ENCODE results near the gene MIA2.
"Not testable (repeated sequence)": the region's sequence is repeated elsewhere in the genome, so short reads cannot be mapped to it uniquely, and the experiment has no call there.

The MIA2 gene

GRCh38 chr14:39339003-39339402, 105.3 kb downstream of the MIA2 start:
- Histone ChIP-seq H3K79me2 (ENCODE audit: control insufficient read depth, low read length) (no peaks in the 10 kb centered on the region), H3K9me2 (replicated peaks; ENCODE audit: control insufficient read depth, low read length) (no peaks in the 10 kb centered on the region), H3K27me3 (ENCODE audit: control insufficient read depth, low read length) (no peaks in the 10 kb centered on the region), H3K4me1 (ENCODE audit: control insufficient read depth, low read length) (no peaks in the 10 kb centered on the region), H3K27ac (ENCODE audit: low read depth, low read length) (no peak overlapping the region), H3K4me3 (ENCODE audit: low read length) (no peak overlapping the region), H4K20me1 (ENCODE audit: control insufficient read depth, insufficient read depth, low read depth, low read length) (no peaks in the 10 kb centered on the region), H3K4me2 (ENCODE audit: low read length) (no peak overlapping the region), H3K9me3 (ENCODE audit: control insufficient read depth, insufficient read depth, low read length) (no peaks in the 10 kb centered on the region), H3F3A (ENCODE audit: control insufficient read depth, insufficient read depth) (no peaks in the 10 kb centered on the region), H3K36me3 (ENCODE audit: control insufficient read depth, low read length) (peaks cover 2% of the 10 kb centered on the region; the same call in 1 of the 2 replicates)
- no peak for TF ChIP-seq EZH2phosphoT487 (IDR thresholded peaks at IDR 0.05; ENCODE audit: borderline replicate concordance, low read length)
- TF ChIP-seq CTCF (IDR thresholded peaks at IDR 0.05; ENCODE audit: low read depth, low read length, poor library complexity, severe bottlenecking): no peak

GRCh38 chr14:39341126-39341525, 107.4 kb downstream of the MIA2 start:
- not testable (repeated sequence) for H3K4me3 ChIP-seq (ENCODE audit: low read length); H3K9me3 ChIP-seq (ENCODE audit: control insufficient read depth, insufficient read depth, low read length); H3K9me2 ChIP-seq (replicated peaks; ENCODE audit: control insufficient read depth, low read length); H3K4me1 ChIP-seq (ENCODE audit: control insufficient read depth, low read length); H4K20me1 ChIP-seq (ENCODE audit: control insufficient read depth, insufficient read depth, low read depth, low read length); H3K4me2 ChIP-seq (ENCODE audit: low read length); H3K79me2 ChIP-seq (ENCODE audit: control insufficient read depth, low read length); H3K27ac ChIP-seq (ENCODE audit: low read depth, low read length); H3F3A ChIP-seq (ENCODE audit: control insufficient read depth, insufficient read depth); H3K36me3 ChIP-seq (ENCODE audit: control insufficient read depth, low read length); H3K27me3 ChIP-seq (ENCODE audit: control insufficient read depth, low read length)

- H3K27ac ChIP-seq (ENCODE audit: low read depth, low read length): no peak overlapping the region
- H3K79me2 ChIP-seq (ENCODE audit: control insufficient read depth, low read length): no peaks in the 10 kb centered on the region
- H3K9me3 ChIP-seq (ENCODE audit: control insufficient read depth, insufficient read depth, low read length): no peaks in the 10 kb centered on the region
- H3K27me3 ChIP-seq (ENCODE audit: control insufficient read depth, low read length): no peaks in the 10 kb centered on the region
- H4K20me1 ChIP-seq (ENCODE audit: control insufficient read depth, insufficient read depth, low read depth, low read length): no peaks in the 10 kb centered on the region
- H3K9me2 ChIP-seq (replicated peaks; ENCODE audit: control insufficient read depth, low read length): no peaks in the 10 kb centered on the region
- H3K4me2 ChIP-seq (ENCODE audit: low read length): no peak overlapping the region
- no peaks in the 10 kb centered on the region for H3F3A ChIP-seq (ENCODE audit: control insufficient read depth, insufficient read depth)
- peaks cover 5% of the 10 kb centered on the region for H3K36me3 ChIP-seq (ENCODE audit: control insufficient read depth, low read length)
- TF ChIP-seq CTCF (IDR thresholded peaks at IDR 0.05; ENCODE audit: low read depth, low read length, poor library complexity, severe bottlenecking): no peak
- TF ChIP-seq EZH2phosphoT487 (IDR thresholded peaks at IDR 0.05; ENCODE audit: borderline replicate concordance, low read length): no peak
- no peak overlapping the region for H3K4me3 ChIP-seq (ENCODE audit: low read length)
- H3K4me1 ChIP-seq (ENCODE audit: control insufficient read depth, low read length): no peaks in the 10 kb centered on the region
Observed at GRCh38 chr14:39342768-39343167, 109.1 kb downstream of the MIA2 start.

- no peaks in the 10 kb centered on the region for H3K9me2 ChIP-seq (replicated peaks; ENCODE audit: control insufficient read depth, low read length)
- TF ChIP-seq EZH2phosphoT487 (IDR thresholded peaks at IDR 0.05; ENCODE audit: borderline replicate concordance, low read length) (no peak), CTCF (IDR thresholded peaks at IDR 0.05; ENCODE audit: low read depth, low read length, poor library complexity, severe bottlenecking) (no peak)
- H3K79me2 ChIP-seq (ENCODE audit: control insufficient read depth, low read length): no peaks in the 10 kb centered on the region
- H3F3A ChIP-seq (ENCODE audit: control insufficient read depth, insufficient read depth): no peaks in the 10 kb centered on the region
- H3K27me3 ChIP-seq (ENCODE audit: control insufficient read depth, low read length): no peaks in the 10 kb centered on the region
- H4K20me1 ChIP-seq (ENCODE audit: control insufficient read depth, insufficient read depth, low read depth, low read length): no peaks in the 10 kb centered on the region
- no peak overlapping the region for H3K4me2 ChIP-seq (ENCODE audit: low read length)
- H3K9me3 ChIP-seq (ENCODE audit: control insufficient read depth, insufficient read depth, low read length): no peaks in the 10 kb centered on the region
- no peak overlapping the region for H3K4me3 ChIP-seq (ENCODE audit: low read length)
- H3K36me3 ChIP-seq (ENCODE audit: control insufficient read depth, low read length): peaks cover 5% of the 10 kb centered on the region; the same call in 1 of the 2 replicates
- no peak overlapping the region for H3K27ac ChIP-seq (ENCODE audit: low read depth, low read length)
- H3K4me1 ChIP-seq (ENCODE audit: control insufficient read depth, low read length): no peaks in the 10 kb centered on the region
Observed at GRCh38 chr14:39343614-39344013, 109.9 kb downstream of the MIA2 start.
